Lower lobe of right lung (tissue), 2 donors: Measurements from ENCODE around the gene PCDH1. TPM values are rescaled to one million over a fixed set of nuclear protein-coding genes. Genes with fewer than 3 reads are reported as not detected.
A peak's percentile ranks its signal among the peaks of the same experiment; 100 is the strongest.

Experiments used
- ATAC-seq, 2 donors: fragments of 200-7000 bp; cut with Tn5 transposase; one replicate each; pipeline ENCODE4 v1.9.1; 2020 to 2022; ENCODE audit warnings: mild to moderate bottlenecking in 2 of 2, moderate library complexity in 2 of 2
- DNase-seq: peaks from one replicate; pipeline ENCODE4 v3.0.0-alpha.2; 2020
- H3K27ac ChIP-seq: fragments of 200-600 bp; one replicate; pipeline ENCODE4 v1.8.0; 2022
- H3K27me3 ChIP-seq: fragments of 200-600 bp; one replicate; pipeline ENCODE4 v1.8.0; 2022; ENCODE audit warnings: low read depth
- H3K36me3 ChIP-seq: fragments of 200-600 bp; one replicate; pipeline ENCODE4 v1.8.0; 2022; ENCODE audit warnings: mild to moderate bottlenecking
- H3K4me1 ChIP-seq: fragments of 200-600 bp; one replicate; pipeline ENCODE4 v1.8.0; 2022
- H3K4me3 ChIP-seq: fragments of 200-600 bp; one replicate; pipeline ENCODE4 v1.8.0; 2022; ENCODE audit warnings: mild to moderate bottlenecking
- H3K9me3 ChIP-seq: fragments of 200-600 bp; one replicate; pipeline ENCODE4 v1.8.0; 2022
- CTCF ChIP-seq: fragments of 200-600 bp; IDR thresholded peaks from one replicate; pipeline ENCODE4 v1.8.0; 2022; ENCODE audit warnings: antibody characterized with exemption, mild to moderate bottlenecking
- intact Hi-C: fragments of 100-400 bp; cut with DNase I; formaldehyde crosslinking; loops from one replicate; pipeline ENCODE4 v1.11.0; 2022
- total RNA-seq: library from RNA; stranded (reverse); fragmentation: NEBNext Ultra II Directional; extraction: Animal tissue kit (Norgen Biotek cat#: 25700); gene quantifications from one replicate; pipeline ENCODE4 v1.2.1, GENCODE V29; 2021
- donor health status: DM: no; HTN: yes; CAD: no; lungs with severe emphysema.

The PCDH1 gene
- total RNA-seq, 1 donor from 2014 or later, result 55.7 TPM

GRCh38 chr5:141807329-141807728 is 70.9 kb downstream of the PCDH1 start:
- H3K9me3 ChIP-seq, result no peaks in the 10 kb centered on the region
- ATAC-seq, result no peak
- DNase-seq, result no peak
- H3K36me3 ChIP-seq, result no peaks in the 10 kb centered on the region
- H3K4me3 ChIP-seq, result no peak overlapping the region
- TF ChIP-seq CTCF, result no peak
- peaks cover 35% of the 10 kb centered on the region for H3K4me1 ChIP-seq
- H3K27me3 ChIP-seq, result peaks cover 28% of the 10 kb centered on the region
- intact Hi-C loops, result no loop called here
- no peak overlapping the region for H3K27ac ChIP-seq

- intact Hi-C loops, result no loop called here
- H3K9me3 ChIP-seq, result no peaks in the 10 kb centered on the region
- DNase-seq (no peak), ATAC-seq (no peak)
- no peaks in the 10 kb centered on the region for H3K36me3 ChIP-seq
- no peak overlapping the region for H3K4me3 ChIP-seq
- TF ChIP-seq CTCF, result no peak
- H3K27ac ChIP-seq, result peak overlapping the region; percentile 76
- H3K27me3 ChIP-seq, result peaks cover 25% of the 10 kb centered on the region
- H3K4me1 ChIP-seq, result peaks cover 30% of the 10 kb centered on the region
Measured at GRCh38 chr5:141806626-141807025, 71.6 kb downstream of the PCDH1 start.

- peaks cover 28% of the 10 kb centered on the region for H3K4me1 ChIP-seq
- H3K27me3 ChIP-seq, result peaks cover 24% of the 10 kb centered on the region
- DNase-seq, result no peak
- H3K4me3 ChIP-seq, result no peak overlapping the region
- H3K36me3 ChIP-seq, result no peaks in the 10 kb centered on the region
- TF ChIP-seq CTCF, result no peak
- intact Hi-C loops, result no loop called here
- H3K27ac ChIP-seq, result peak overlapping the region; percentile 76
- ATAC-seq, result peak; percentile 52 to 54
- no peaks in the 10 kb centered on the region for H3K9me3 ChIP-seq
Measured at GRCh38 chr5:141805874-141806595, 72.2 kb downstream of the PCDH1 start.

- no peak for ATAC-seq
- H3K27ac ChIP-seq, result peak overlapping the region; percentile 76
- peaks cover 28% of the 10 kb centered on the region for H3K4me1 ChIP-seq
- TF ChIP-seq CTCF, result no peak
- no peak overlapping the region for H3K4me3 ChIP-seq
- no peaks in the 10 kb centered on the region for H3K9me3 ChIP-seq
- H3K36me3 ChIP-seq, result no peaks in the 10 kb centered on the region
- peaks cover 24% of the 10 kb centered on the region for H3K27me3 ChIP-seq
- intact Hi-C loops, result no loop called here
- DNase-seq, result no peak
Measured at GRCh38 chr5:141804475-141804874, 73.7 kb downstream of the PCDH1 start.

Other genes with a start within 250 kb of the PCDH1 start
- 45.8 TPM for gene HDAC3, start 241.6 kb downstream of the PCDH1 start, total RNA-seq
- 5.5 TPM for gene RELL2, start 241.4 kb downstream of the PCDH1 start, total RNA-seq
- 20.4 TPM for gene FCHSD1, start 227.0 kb downstream of the PCDH1 start, total RNA-seq
- gene ARAP3, start 196.2 kb downstream of the PCDH1 start, total RNA-seq, result 35.2 TPM
- 75.0 TPM for gene DELE1, start 45.5 kb upstream of the PCDH1 start, total RNA-seq
- gene PCDH12, start 79.8 kb upstream of the PCDH1 start, total RNA-seq, result 14.9 TPM
- 47.1 TPM for gene RNF14, start 90.7 kb upstream of the PCDH1 start, total RNA-seq
- 38.3 TPM for gene GNPDA1, start 134.6 kb upstream of the PCDH1 start, total RNA-seq
- 70.5 TPM for gene NDFIP1, start 230.4 kb upstream of the PCDH1 start, total RNA-seq